HG03135 (cell line): ENCODE measurements around the gene VPS54.
"Not testable (repeated sequence)": the region's sequence is repeated elsewhere in the genome, so short reads cannot be mapped to it uniquely, and the experiment has no call there.

Source experiments
- ATAC-seq: cut with Tn5 transposase; IDR thresholded peaks from one replicate; pipeline ENCODE4 v1.9.1; 2021; ENCODE audit warnings: mild to moderate bottlenecking, moderate library complexity; ENCODE audit not compliant: unreplicated experiment

The VPS54 gene

DNA sequence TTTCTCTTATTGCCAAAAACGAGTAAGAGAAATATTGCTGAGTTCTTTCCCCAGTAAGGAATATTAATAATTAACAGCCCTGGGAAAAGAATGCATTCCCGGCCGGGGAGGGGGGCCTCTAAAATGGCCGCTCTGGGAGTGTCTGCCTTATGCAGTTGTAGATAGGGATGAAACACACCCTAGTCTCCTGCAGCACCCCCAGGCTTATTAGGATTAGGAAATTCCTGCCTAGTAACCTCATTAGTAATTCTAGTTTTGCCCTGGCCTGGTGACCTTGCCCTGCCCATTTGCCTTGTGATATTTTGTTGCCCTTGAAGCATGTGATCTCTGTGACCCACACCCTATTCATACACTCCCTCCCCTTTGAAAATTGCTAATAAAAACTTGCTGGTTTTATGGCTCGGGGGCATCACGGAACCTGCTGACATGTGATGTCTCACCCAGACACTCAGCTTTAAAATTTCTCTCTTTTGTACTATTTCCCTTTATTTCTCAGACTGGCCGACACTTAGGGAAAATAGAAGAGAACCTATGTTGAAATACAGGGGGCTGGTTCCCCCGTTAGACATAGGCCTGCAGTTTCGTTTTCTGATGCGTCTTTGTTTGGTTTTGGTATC is 22.5 kb downstream of the VPS54 start:
- ATAC-seq: not testable (repeated sequence)

DNA sequence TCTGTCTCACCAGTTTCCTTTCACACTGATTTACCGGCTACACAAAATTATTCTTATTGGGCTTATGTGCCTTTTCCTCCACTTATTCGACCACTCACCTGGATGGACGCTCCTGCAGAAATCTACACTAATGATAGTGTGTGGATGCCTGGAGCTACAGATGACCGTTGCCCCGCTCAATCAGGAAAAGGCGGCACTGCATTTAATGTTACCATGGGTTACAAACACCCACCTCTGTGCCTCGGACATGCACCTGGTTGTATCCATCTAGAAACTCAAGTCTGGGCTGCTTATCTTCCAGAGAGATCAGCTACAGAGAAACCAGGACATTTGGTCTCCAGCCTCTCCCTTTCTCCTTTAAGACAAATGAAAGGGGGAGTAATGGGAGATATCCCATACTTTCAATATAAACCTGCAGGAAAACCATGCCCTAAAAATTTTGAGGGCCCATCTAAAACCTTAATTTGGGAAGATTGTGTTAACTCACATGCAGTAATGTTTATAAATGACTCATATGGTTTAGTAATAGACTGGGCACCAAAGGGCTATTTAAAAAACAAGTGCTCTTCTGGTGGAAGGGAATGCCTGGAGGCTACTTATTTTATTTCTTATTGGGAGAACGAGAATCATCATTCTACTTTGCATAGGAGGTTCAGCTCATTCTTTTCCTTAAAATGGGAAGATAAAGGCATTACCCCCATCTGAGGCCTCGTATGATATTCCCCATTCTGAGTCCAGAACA is 24.7 kb downstream of the VPS54 start:
- ATAC-seq: not testable (repeated sequence)

DNA sequence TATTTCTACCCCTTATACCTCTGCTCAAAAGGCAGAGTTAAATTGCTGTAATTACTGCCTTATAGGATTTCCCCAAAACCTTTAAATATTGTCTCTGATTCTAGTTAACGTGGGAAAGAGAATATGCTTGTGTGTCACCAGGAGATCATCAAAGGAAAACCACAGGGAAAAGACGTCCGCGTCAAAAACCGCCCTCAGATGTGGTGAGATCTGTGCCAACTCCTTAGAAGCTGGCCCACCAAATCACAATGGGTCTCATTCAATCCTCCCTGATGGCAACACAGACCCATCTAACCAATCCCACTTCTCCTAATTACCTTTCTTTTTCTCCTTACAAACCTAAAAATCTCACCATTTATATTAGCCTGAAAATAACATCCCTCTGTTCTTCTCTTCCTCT is 25.4 kb downstream of the VPS54 start:
- ATAC-seq: no peak

DNA sequence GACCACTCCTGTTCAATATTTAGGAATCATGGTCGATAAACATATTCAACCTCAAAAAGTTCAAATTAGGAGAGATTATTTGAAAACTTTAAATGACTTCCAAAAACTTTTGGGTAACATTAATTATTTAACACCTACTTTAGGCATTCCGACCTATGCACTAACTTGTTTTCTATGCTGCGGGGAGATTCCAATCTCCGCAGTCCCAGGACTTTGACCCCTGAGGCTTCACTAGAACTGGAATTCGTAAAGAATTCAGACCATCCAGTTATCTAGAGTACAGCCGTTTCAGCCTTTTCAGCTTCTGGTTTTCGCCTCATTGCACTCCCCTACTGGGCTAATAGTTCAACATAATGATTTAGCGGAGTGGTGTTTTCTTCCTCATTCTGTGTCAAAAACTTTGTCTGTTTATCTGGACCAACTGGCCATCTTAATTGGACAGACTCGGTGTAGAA is 26.1 kb downstream of the VPS54 start:
- ATAC-seq: not testable (repeated sequence)

DNA sequence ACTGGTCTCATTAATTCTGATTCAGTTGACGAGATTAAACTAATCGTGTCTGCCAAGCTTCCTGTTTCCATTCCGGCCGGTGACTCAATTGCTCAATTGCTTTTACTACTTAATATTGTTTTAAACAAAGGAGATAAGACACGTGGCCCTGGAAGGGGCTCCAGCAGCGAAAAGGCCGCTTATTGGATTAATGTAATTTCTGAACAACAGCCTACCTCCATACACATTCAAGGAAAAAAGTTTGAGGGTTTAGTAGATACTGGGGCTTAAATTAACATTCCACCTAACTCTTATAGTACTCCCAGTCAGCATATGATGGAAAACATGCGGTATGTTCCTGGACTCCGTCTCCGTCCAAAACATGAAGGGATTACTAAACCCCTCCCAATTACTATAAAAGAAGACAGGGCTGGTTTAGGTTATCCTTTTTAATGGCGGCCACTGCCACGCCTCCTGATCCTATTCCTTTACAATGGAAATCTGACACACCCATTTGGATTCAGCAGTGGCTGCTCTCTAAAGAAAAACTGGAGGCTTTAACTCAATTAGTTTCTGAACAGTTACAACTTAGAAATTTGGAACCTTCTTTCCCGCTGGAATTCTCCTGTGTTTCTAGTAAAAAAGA is 27.1 kb downstream of the VPS54 start:
- no peak for ATAC-seq

DNA sequence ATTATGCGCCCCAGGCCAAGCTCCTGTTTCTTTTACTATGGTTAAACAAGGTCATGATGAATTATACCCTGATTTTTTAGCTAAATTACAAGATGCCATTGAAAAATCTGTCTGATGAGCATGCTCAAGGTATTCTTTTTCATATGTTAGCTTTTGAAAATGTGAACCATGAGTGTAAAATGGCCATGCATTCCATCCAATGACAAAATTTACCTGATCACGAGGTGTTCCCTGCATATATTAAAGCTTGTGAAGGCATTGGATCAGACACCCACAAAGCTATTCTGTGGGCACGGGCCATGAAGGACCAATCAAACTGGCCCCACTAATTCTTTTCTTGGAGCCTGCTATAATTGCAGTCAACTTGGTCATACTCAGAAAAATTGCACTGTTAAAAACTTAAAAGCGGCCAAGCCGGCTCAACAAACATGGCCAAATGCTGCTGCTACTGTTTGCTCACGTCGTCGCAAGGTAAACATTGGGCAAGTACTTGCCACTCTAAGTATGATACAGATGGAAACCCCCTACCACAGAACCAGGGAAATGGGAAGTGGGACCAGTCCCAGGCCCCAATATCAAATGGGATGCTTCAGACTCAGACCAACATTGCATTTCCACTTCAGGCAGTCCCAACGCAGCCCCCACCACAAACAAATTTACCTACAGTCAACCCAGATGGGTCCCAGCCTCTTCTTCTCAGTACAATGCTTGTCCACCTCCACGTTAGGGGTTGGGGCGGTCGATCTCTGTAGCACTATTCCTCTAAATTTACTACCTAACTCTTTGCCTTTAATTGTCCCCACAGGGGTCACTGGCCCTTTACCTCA is 27.8 kb downstream of the VPS54 start:
- not testable (repeated sequence) for ATAC-seq

DNA sequence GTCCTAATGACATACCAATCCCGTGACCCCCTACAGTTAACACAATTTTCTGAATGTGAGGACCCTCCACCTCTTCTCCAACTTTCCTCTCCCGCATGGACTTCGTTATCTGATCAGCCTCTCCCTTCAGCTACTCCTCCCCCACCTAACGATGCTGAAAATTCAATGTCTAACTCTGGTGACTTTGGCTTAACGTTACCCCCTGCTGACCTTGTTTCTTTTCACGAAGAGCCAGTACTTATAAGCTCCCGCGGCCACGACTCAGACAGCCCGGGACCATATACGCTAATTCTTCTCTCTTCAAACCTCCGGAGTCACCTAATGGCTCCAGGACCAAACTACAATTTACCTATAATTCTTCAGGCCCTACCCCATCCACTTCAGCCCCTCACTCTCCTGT is 29.2 kb downstream of the VPS54 start:
- no peak for ATAC-seq

DNA sequence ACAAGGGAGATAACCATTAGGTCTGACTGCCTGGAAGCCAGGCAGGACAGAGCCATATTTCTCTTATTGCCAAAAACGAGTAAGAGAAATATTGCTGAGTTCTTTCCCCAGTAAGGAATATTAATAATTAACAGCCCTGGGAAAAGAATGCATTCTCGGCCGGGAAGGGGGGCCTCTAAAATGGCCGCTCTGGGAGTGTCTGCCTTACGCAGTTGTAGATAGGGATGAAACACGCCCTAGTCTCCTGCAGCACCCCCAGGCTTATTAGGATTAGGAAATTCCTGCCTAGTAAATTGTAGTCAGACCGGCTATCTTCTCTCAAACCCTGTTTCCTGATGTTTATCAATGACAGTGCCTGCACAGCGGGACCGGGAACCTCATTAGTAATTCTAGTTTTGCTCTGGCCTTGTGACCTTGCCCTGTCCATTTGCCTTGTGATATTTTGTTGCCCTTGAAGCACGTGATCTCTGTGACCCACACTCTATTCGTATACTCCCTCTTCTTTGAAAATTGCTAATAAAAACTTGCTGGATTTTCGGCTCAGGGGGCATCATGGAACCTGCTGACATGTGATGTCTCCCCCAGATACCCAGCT is 30.3 kb downstream of the VPS54 start:
- not testable (repeated sequence) for ATAC-seq

DNA sequence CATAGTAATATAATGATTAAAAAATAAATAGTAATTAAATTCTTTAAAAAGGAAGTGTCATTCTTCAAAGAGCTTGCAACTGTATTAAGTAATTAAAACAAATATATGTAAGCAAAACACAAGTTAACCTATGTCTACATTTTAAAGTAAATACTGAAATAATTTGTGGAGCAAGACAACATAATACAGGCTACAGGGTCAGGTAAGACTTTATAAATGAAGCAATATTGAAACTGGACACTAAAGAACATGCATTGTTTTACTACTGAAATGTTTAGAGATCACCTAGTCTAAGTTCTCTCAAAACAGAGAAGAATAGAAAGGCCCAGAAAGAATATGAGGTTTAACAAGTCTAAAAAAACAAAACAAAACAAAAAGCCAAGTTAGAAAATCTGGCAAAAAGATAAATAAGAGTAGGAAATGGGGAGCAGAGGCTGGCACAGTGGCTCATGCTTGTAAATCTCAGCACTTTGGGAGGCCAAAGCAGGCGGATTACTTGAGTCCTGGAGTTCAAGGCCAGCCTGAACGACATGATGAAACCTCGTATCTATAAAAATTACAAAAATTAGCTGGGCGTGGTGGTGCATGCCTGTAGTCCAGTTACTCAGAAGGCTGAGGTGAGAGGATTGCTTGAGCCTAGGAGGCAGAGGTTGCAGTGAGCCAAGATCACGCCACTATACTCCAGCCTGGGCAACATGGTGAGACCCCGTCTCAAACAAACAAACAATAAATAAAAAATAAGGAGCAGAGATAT is 34.4 kb downstream of the VPS54 start:
- no peak for ATAC-seq

DNA sequence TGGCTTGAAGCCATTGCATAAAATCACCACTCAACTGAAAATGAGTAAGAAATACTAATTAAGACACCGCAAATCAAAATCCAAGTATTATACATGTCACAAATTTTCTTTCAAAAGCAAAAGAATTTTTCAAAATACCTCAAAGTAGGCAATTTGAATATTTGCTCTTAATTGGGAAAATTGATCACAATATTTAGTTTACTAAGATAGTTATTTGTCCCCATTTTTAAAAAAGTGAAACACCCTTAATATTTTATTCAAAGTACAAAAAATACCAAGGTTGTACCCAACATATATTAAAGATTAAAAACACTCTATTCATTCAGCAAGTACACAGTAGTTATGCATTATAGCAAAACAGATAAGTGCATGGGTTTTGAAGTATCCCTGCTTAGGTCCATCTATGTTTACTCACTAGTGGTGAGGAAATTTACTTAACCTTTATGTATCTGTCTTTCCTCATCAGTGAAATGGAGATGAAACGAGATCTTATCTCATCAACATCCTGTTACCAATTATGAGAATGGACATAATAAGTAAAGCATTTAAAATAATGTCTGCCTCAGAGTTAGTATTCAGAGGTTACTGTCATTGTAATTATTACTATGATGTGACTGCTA is 35.1 kb downstream of the VPS54 start:
- no peak for ATAC-seq

DNA sequence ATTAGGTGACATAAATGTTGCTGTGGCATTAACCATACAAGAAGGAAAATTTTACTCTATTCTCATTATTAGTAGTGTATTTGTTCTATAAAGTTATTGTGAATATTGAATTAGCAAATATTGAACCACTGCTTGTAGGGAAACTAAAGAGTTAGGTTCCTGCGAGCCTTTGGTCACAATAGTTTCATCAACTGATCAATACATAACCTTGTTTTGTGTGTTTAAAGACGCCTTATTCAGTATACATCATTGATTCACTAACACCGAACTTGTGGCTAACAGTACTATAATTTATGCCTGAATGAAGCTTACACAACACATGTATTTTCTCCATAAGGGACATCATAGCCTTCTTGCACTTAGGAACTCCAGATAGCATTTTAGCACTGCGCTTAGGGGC is 36.9 kb downstream of the VPS54 start:
- no peak for ATAC-seq

DNA sequence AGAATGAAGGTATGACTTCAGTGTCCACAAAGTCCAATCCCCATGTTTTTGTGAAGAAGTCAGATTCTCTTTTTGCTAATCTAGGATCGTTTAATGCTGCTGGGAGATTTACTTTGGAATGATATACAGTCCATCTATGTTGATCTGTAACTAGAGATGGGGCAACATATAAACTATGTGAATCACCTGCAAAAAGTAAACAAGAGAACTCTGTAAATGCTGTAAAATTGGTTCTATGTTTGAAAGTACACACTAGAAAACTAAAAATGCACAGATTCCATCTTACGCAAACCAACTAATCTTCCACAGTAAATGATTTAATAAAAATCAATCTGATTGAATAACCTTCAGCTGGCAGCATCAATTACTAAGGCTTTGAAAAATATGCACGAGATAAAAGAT is 37.5 kb downstream of the VPS54 start:
- no peak for ATAC-seq

DNA sequence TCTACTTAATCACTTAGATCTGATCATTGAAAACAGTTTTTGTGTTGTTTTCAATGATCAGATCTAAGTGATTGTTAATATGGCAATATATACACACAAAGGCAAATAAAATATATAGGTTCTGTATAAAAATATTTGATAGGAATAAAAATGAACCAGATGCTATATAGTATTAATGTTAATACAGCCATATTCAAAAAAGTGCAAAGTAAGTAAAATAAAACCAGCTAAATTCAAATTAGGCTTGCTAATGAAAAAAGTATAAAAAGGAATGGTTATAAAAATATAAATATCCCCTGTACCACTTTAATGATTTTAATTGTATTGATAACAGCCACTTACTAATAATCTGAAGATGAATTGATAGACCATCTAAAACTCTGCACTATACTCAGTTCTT is 38.4 kb downstream of the VPS54 start:
- no peak for ATAC-seq

DNA sequence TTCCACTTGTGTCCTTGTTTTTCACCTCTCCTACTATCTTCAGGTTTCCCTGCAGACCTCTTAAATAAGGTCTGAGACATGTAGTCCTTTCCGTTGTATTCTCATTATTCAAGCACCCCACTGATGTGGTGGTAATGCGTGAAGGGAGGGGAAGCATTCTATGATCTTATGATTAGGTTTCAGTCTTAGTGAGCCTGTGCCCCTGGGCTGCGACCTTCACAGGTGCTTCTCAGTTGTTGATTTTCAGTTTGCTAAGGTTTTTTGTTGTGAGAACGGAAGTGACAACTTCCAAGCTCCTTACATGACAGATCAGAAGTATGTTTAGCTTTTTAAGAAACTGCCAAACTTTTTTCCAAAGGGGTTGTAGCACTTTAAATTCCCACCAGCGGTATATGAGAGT is 41.3 kb downstream of the VPS54 start:
- ATAC-seq: peak; percentile 76

DNA sequence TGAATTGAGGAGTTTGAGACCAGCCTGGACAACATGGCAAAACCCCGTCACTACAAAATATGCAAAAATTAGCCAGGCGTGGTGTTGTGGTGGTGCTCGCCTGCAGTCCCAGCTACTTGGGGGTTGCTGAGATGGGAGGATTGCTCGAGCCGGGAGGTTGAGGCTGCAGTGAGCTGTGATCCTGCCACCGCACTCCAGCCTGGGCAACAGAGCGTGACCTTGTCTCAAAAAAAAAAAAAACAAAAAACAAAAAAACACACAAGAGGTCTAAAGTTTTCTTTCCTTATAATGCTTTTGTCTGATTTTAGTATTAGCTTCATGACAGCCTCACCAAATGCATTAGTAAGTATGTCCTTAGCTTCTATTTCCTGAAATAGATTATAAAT is 43.1 kb downstream of the VPS54 start:
- ATAC-seq: no peak

DNA sequence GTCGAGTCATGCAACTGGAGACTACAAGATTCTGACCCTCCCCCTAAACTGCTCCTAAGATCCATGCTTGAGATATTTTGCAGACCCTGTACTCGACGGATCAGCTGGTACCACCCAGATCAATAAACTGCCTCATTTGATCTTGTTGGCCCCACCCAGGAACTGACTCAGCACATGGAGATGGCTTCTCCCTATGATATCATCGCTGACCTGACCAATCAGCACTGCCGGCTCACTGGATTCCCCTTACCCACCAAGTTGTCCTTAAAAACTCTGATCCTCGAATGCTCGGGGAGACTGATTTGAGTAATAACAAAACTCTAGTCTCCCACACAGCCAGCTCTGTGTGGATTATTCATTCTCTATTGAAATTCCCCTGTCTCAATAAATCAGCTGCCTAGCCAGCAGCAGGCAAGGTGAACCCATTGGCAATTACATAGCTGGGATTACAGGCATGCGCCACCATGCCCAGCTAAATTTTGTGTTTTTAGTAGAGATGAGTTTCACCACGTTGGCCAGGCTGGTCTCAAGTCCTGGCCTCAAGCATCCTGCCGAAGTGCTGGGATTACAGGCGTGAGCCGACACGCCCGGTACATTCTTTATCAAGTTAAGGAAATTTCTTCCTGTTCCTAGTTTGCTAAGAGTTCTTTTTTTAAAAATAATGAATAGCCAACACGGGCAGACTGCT is 43.6 kb downstream of the VPS54 start:
- no peak for ATAC-seq

DNA sequence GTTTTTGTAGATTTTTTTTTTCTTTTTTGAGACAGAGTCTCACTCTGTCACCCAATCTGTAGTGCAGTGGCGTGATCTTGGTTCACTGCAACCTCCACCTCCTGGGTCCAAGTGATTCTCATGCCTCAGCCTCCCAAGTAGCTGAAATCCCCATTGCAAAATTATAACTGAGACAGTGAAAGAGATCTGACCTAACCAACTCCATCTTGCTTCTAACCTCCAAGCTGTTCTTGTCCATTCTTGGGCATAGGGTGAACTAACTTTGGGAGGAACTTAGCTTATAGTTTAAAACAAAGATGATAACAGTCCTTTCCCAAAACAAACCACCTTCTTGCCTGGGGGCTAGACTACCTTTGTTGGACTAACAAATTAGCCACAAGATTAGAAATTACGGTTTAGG is 44.2 kb downstream of the VPS54 start:
- not testable (repeated sequence) for ATAC-seq

DNA sequence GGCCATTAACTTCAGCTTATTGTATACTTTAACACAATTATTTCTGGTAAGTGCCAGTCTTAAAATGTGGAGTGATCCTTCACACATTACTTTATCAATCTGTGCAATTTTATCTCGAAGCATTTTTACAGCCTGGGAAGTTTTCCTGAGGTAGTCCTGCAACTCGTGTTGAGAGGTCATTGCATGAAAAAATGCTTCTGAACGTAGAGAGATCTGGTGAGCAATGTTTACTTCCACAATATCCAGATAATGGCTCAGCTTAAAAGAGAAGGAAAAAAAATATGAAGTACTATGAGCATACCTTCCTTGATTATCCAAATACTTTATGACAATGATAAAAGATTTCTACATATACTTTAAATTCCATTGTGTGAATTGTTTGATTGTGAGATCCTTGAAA is 57.0 kb downstream of the VPS54 start:
- no peak for ATAC-seq

DNA sequence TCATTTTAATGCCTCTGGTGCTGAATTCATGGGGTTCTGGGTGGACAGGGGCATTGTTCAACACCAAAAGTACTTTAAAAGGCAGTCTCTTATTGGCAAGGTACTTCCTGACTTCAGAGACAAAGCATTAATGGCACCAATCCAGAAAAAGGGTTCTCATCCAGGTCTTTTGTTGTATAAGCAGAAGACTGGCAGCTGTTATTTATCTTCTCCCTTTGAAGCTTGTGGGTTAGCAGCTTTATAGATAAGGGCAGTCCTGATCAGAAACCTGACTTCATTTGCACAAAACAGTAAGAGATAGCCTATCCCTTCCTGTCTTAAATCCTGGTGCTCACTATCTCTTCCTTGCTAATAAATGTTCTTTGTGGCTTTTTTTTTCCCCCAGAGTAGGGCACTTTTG is 68.8 kb downstream of the VPS54 start:
- no peak for ATAC-seq
